GM19438 (cell line): ENCODE results near the gene AUH.

Experiments used
- ATAC-seq: cut with Tn5 transposase; IDR thresholded peaks from one replicate; pipeline ENCODE4 v1.9.1; 2021; ENCODE audit warnings: low read depth; ENCODE audit not compliant: unreplicated experiment

AUH gene

GRCh38 chr9:91258451-91258850 is 103.3 kb downstream of the AUH start:
- no peak for ATAC-seq

- no peak for ATAC-seq
These were observed 105.5 kb downstream of the AUH start for GRCh38 chr9:91256235-91256634.

- ATAC-seq = no peak
These were observed 106.4 kb downstream of the AUH start for GRCh38 chr9:91255327-91255726.

GRCh38 chr9:91253488-91253887 is 108.2 kb downstream of the AUH start:
- ATAC-seq = no peak

GRCh38 chr9:91248707-91249106 is 113.0 kb downstream of the AUH start:
- ATAC-seq = no peak

GRCh38 chr9:91247278-91247677 is 114.4 kb downstream of the AUH start:
- no peak for ATAC-seq

- ATAC-seq = no peak
These were observed 114.9 kb downstream of the AUH start for GRCh38 chr9:91246846-91247245.

- no peak for ATAC-seq
These were observed 116.0 kb downstream of the AUH start for GRCh38 chr9:91245431-91246313.

GRCh38 chr9:91243029-91243428 is 118.7 kb downstream of the AUH start:
- ATAC-seq = no peak

- ATAC-seq = no peak
These were observed 119.8 kb downstream of the AUH start for GRCh38 chr9:91241909-91242308.

- ATAC-seq = no peak
These were observed 121.0 kb downstream of the AUH start for GRCh38 chr9:91240596-91241165.

GRCh38 chr9:91239367-91240111 is 122.2 kb downstream of the AUH start:
- ATAC-seq = no peak

- ATAC-seq = no peak
These were observed 127.2 kb downstream of the AUH start for GRCh38 chr9:91234523-91234922.

- ATAC-seq = no peak
These were observed 130.1 kb downstream of the AUH start for GRCh38 chr9:91231619-91232018.

- no peak for ATAC-seq
These were observed 138.7 kb downstream of the AUH start for GRCh38 chr9:91223000-91223399.

- no peak for ATAC-seq
These were observed 139.3 kb downstream of the AUH start for GRCh38 chr9:91222457-91222856.

- ATAC-seq = no peak
These were observed 140.4 kb downstream of the AUH start for GRCh38 chr9:91221332-91221731.

- ATAC-seq = no peak
These were observed 141.1 kb downstream of the AUH start for GRCh38 chr9:91220491-91221135.

- ATAC-seq = no peak
These were observed 141.7 kb downstream of the AUH start for GRCh38 chr9:91220021-91220420.

- no peak for ATAC-seq
These were observed 142.2 kb downstream of the AUH start for GRCh38 chr9:91219557-91219956.

- no peak for ATAC-seq
These were observed 144.3 kb downstream of the AUH start for GRCh38 chr9:91217388-91217787.
